Common myeloid progenitor, CD34-positive (primary cell): ENCODE results near the gene HUS1.

Experiments
- CTCF ChIA-PET: fragments of 350-600 bp; sonication (Branson Sonifier 250); formaldehyde crosslinking; loops from one replicate; lab custom pipeline; 2021; ENCODE audit warnings: antibody characterized with exemption; lab: Charles Lee
- POLR2A ChIA-PET: fragments of 350-600 bp; sonication (Branson Sonifier 250); formaldehyde crosslinking; loops from one replicate; lab custom pipeline; 2021; ENCODE audit warnings: antibody characterized with exemption; lab: Charles Lee
- DNase-seq, 3 donors: peaks; one replicate each; pipeline versions ENCODE4 v3.0.0 to v3.0.0-alpha.2; 2013
- H3K27ac ChIP-seq, 2 experiments: 1 replicate in 1 of 2; 2 replicates in 1 of 2; pipeline ENCODE4 v1.7.0; 2013; ENCODE audit warnings: inconsistent platforms in 2 of 2, low read length in 2 of 2, mild to moderate bottlenecking in 2 of 2, low read depth in 1 of 2, moderate library complexity in 1 of 2; ENCODE audit not compliant: severe bottlenecking in 2 of 2, insufficient read depth in 1 of 2, poor library complexity in 1 of 2
- H3K27me3 ChIP-seq, 5 experiments: replicated peaks in 2 of 5; 1 replicate in 3 of 5; 2 replicates in 2 of 5; pipeline versions ENCODE4 v1.6.1 to v1.7.0; 2013; ENCODE audit warnings: low read length in 4 of 5, mild to moderate bottlenecking in 2 of 5, moderate library complexity in 2 of 5, inconsistent platforms in 1 of 5; ENCODE audit not compliant: insufficient read depth in 5 of 5, control insufficient read depth in 4 of 5
- H3K36me3 ChIP-seq, 4 experiments: 1 replicate in 2 of 4; 2 replicates in 2 of 4; pipeline versions ENCODE4 v1.6.1 to v1.7.0; 2013; ENCODE audit warnings: low read length in 3 of 4, control low read depth in 1 of 4, mild to moderate bottlenecking in 1 of 4; ENCODE audit not compliant: control insufficient read depth in 4 of 4, insufficient read depth in 4 of 4
- H3K4me1 ChIP-seq, 4 experiments: 1 replicate in 3 of 4; 2 replicates in 1 of 4; pipeline versions ENCODE4 v1.6.1 to v1.7.1; 2013; ENCODE audit warnings: low read length in 3 of 4, mild to moderate bottlenecking in 3 of 4, control low read depth in 1 of 4, inconsistent platforms in 1 of 4, moderate library complexity in 1 of 4; ENCODE audit not compliant: control insufficient read depth in 4 of 4, insufficient read depth in 4 of 4; ENCODE audit errors: control extremely low read depth in 1 of 4
- H3K4me3 ChIP-seq, 7 experiments: 1 replicate in 4 of 7; 2 replicates in 3 of 7; pipeline versions ENCODE4 v1.5.1 to v1.7.0; 2013; ENCODE audit warnings: mild to moderate bottlenecking in 7 of 7, low read length in 6 of 7, moderate library complexity in 6 of 7, inconsistent platforms in 2 of 7, low read depth in 2 of 7, control low read depth in 1 of 7; ENCODE audit not compliant: insufficient read depth in 4 of 7, control insufficient read depth in 1 of 7; ENCODE audit errors: extremely low read depth in 1 of 7
- H3K9me3 ChIP-seq, 5 experiments: 1 replicate in 4 of 5; 2 replicates in 1 of 5; pipeline versions ENCODE4 v1.6.1 to v1.7.1; 2013; ENCODE audit warnings: low read length in 4 of 5, mild to moderate bottlenecking in 2 of 5, inconsistent platforms in 1 of 5, low read depth in 1 of 5, moderate library complexity in 1 of 5; ENCODE audit not compliant: control insufficient read depth in 4 of 5, insufficient read depth in 2 of 5; ENCODE audit errors: control extremely low read depth in 1 of 5
- WGBS: methylation state at CpG from one replicate; pipeline ENCODE4 v1.1.5; 2013; ENCODE audit not compliant: insufficient coverage; 5-methylcytosine and 5-hydroxymethylcytosine counted together

Gene HUS1

DNA sequence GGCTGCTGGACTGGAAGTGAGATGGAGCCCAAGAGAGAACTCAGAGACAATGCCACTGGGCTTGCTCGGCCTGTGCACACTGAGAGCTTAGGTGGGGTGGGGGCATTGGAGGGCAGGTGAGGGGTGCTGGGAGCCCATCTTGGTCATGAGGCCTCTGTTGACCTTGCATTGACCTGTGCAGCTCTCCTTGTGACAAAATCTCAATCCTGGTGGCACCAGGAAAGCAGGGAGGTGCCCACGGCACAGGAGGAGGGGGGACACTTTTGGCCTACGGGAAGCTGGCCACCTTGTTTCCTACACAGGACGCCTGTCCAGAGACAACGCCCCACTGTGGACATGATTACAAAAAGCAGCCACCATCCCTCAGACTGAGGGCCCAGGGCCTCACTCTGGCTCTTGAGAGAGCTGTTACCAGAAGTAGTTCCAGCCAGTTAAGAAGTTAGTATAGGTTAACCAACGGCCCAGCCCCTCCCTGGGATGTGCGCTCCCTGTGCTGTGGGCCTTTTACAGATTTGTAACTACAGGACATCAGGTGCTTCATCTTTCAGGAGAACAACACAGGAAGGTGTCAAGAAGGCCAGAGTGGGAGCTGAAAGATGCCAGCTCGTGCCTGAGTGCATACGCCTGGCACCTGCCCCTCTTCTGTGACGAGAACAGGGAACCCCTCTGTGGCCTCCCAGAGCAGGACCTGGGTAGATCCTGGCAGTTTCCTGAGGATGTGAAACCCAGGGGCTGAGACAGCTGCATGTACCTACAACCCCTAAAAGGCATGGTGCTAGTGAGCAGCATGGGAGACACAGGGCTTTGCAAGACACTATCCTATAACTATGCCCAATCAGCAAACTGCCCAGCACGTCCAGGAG, 41.5 kb downstream of the HUS1 start:
- no peak for DNase-seq
- ChIA-PET CTCF (interaction anchor here (0.6 to 4.7 kb wide), 3 partner anchors 9 to 672 kb away, joined by 4 to 20 read pairs (median 6); no protein-coding TSS in a partner anchor), POLR2A (interaction anchor here (0.5 kb wide), 1 partner anchor 1547 kb away, joined by 3 read pairs; no protein-coding TSS in a partner anchor)
- H3K4me1 ChIP-seq, result no peaks in the 10 kb centered on the region
- H3K9me3 ChIP-seq, result no peaks in the 10 kb centered on the region
- WGBS, result 83% methylated on average over 10 of the region's 11 CpGs
- H3K4me3 ChIP-seq, result no peak overlapping the region
- H3K36me3 ChIP-seq, result no peaks in the 10 kb centered on the region
- H3K27ac ChIP-seq, result no peak overlapping the region
- no peaks in the 10 kb centered on the region for H3K27me3 ChIP-seq

- Histone ChIP-seq H3K27ac (no peak overlapping the region), H3K4me3 (no peak overlapping the region), H3K4me1 (no peaks in the 10 kb centered on the region), H3K9me3 (no peaks in the 10 kb centered on the region), H3K36me3 (no peaks in the 10 kb centered on the region), H3K27me3 (no peaks in the 10 kb centered on the region)
- CTCF ChIA-PET, result interaction anchor here (0.8 to 4.7 kb wide), 2 partner anchors 55 to 671 kb away, joined by 3 to 20 read pairs; no protein-coding TSS in a partner anchor
- POLR2A ChIA-PET, result no interaction called here
- no peak for DNase-seq
- 90% methylated on average over 9 of the region's 17 CpGs for WGBS
Observed at GRCh38 chr7:47937065-47937687, 42.2 kb downstream of the HUS1 start.

GRCh38 chr7:47936323-47936722, 43.1 kb downstream of the HUS1 start:
- no peaks in the 10 kb centered on the region for H3K4me1 ChIP-seq
- H3K9me3 ChIP-seq, result no peaks in the 10 kb centered on the region
- no peaks in the 10 kb centered on the region for H3K27me3 ChIP-seq
- H3K4me3 ChIP-seq, result no peak overlapping the region
- ChIA-PET POLR2A (no interaction called here), CTCF (interaction anchor here (0.8 to 4.7 kb wide), 2 partner anchors 56 to 670 kb away, joined by 3 to 20 read pairs; no protein-coding TSS in a partner anchor)
- no peaks in the 10 kb centered on the region for H3K36me3 ChIP-seq
- WGBS, result 100% methylated on average over 2 of the region's 4 CpGs
- DNase-seq, result no peak
- no peak overlapping the region for H3K27ac ChIP-seq

DNA sequence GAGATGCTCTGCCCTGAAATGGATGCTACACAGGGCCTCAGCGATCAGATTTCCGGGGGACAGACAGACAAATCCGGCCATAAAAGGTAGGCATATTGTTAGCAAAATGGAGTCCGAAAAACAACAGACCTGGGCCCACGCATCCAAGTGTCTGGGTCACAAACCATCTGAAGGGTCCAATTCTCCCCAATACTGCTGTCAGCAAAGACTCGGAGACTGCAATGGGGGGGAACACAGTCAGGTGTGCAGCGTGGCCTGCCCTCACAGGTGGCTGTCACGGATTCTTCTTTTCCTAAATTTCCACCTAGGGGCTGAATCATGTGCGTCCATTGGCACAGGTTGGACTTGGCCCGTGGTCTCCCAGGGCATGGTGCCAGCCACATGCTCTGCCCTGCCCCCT, 44.1 kb downstream of the HUS1 start:
- CTCF ChIA-PET, result interaction anchor here (1.2 to 1.9 kb wide), 2 partner anchors 9 to 175 kb away, joined by 3 to 5 read pairs; no protein-coding TSS in a partner anchor
- H3K27me3 ChIP-seq, result no peaks in the 10 kb centered on the region
- no peaks in the 10 kb centered on the region for H3K9me3 ChIP-seq
- H3K27ac ChIP-seq, result no peak overlapping the region
- H3K36me3 ChIP-seq, result no peaks in the 10 kb centered on the region
- DNase-seq, result no peak
- POLR2A ChIA-PET, result no interaction called here
- 100% methylated on average over 9 of the region's 10 CpGs for WGBS
- H3K4me1 ChIP-seq, result no peaks in the 10 kb centered on the region
- no peak overlapping the region for H3K4me3 ChIP-seq

DNA sequence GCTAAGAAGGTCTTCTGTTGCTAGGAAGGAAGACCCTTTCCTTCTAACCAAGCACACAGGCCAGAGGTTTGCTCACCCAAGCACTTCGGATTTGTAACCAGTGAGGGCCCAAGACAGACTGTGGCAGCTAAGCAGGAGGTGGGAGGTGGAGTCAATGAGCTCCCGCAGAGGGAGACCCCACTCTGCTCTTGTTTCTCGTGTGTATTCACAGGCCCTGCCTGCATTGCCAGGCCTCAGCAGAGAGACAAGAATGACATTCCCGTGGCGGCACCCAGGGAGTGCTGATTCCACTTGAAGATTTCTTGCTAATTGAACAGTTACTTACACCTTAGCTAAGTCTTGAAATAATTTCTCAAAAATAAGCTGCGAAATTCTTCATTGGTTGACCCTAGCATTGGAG, 44.6 kb downstream of the HUS1 start:
- Histone ChIP-seq H3K9me3 (no peaks in the 10 kb centered on the region), H3K27ac (no peak overlapping the region), H3K4me3 (no peak overlapping the region), H3K36me3 (no peaks in the 10 kb centered on the region), H3K27me3 (no peaks in the 10 kb centered on the region), H3K4me1 (no peaks in the 10 kb centered on the region)
- ChIA-PET CTCF (interaction anchor here (1.2 to 1.9 kb wide), 3 partner anchors 10 to 176 kb away, joined by 3 to 5 read pairs (median 3); no protein-coding TSS in a partner anchor), POLR2A (no interaction called here)
- no peak for DNase-seq
- WGBS, result 93% methylated on average over 5 of the region's 6 CpGs

- Histone ChIP-seq H3K36me3 (no peaks in the 10 kb centered on the region), H3K27me3 (no peaks in the 10 kb centered on the region), H3K4me3 (no peak overlapping the region), H3K9me3 (no peaks in the 10 kb centered on the region), H3K4me1 (no peaks in the 10 kb centered on the region), H3K27ac (no peak overlapping the region)
- WGBS, result 76% methylated on average over 8 of the region's 8 CpGs
- ChIA-PET CTCF (no interaction called here), POLR2A (no interaction called here)
- no peak for DNase-seq
Observed at GRCh38 chr7:47933215-47933614, 46.2 kb downstream of the HUS1 start.
